Stimulated activated CD4-positive, alpha-beta T cell treated with anti-CD3 and anti-CD28 coated beads, TNF-alpha, amount 100 ng/mL, for 48 hours (primary cell): ENCODE results near the gene AOAH.
"Not testable (repeated sequence)": the region's sequence is repeated elsewhere in the genome, so short reads cannot be mapped to it uniquely, and the experiment has no call there.

Experiments
- DNase-seq, 3 donors: peaks; one replicate each; pipeline ENCODE4 v3.0.0-alpha.2; 2020; ENCODE audit warnings: low read depth in 3 of 3

AOAH gene

GRCh38 chr7:36507475-36508440 lies 216.5 kb downstream of the AOAH start:
- no peak for DNase-seq

DNA sequence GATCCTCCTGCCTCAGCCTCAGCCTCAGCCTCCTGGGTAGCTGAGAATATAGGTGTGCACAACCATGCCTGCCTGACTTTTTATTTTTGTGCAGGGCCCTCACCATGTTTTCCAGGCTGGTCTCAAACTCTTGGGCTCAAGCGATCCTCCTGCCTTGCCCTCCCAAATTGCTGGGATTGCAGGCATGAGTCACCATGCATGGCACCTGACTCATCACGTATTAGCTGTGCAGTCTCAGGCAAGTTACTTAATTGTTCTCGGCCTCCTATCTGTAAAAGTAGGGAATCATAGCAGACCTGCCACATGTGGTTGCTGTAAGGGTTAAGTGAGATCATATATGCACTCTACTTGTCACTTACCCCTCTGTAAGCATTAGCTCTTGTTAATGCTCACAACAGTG lies 217.5 kb downstream of the AOAH start:
- no peak for DNase-seq

- no peak for DNase-seq
Measured at GRCh38 chr7:36506130-36506798, 218.0 kb downstream of the AOAH start.

DNA sequence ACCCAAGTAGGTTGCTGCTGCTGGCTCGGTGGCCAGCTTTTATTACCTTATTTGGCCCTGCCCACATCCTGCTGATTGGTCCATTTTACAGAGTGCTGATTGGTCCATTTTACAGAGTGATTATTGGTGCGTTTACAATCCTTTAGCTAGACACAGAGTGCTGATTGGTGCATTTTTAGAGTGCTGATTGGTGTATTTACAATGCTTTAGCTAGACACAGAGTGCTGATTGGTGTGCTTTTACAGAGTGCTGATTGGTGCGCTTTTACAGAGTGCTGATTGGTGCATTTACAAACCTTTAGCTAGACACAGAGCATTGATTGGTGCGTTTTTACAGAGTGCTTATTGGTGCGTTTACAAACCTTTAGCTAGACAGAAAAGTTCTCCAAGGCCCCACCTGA lies 219.7 kb downstream of the AOAH start:
- not testable (repeated sequence) for DNase-seq

GRCh38 chr7:36504216-36504615 lies 220.1 kb downstream of the AOAH start:
- DNase-seq: not testable (repeated sequence)

GRCh38 chr7:36497775-36498174 lies 226.5 kb downstream of the AOAH start:
- DNase-seq: no peak

GRCh38 chr7:36497176-36497575 lies 227.1 kb downstream of the AOAH start:
- not testable (repeated sequence) for DNase-seq

DNA sequence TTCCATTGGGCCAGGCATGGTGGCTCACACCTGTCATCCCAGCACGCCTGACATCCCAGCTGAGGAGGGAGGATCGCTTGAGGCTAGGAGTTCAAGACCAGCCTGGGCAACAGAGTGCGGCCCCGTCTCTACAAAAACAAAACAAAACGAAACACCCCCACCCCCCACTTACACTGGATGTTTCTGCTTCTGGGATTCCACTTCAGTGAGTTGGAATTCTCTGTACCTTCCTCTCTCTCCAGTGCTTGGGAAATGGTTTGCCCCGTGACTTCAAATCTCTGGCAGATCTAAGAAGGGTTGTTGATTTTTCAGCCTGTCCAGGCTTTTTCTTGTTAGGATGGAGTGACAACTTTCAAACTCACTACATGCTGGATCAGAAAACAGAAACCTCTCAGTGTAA lies 227.7 kb downstream of the AOAH start:
- no peak for DNase-seq

GRCh38 chr7:36491317-36491716 lies 233.0 kb downstream of the AOAH start:
- no peak for DNase-seq

DNA sequence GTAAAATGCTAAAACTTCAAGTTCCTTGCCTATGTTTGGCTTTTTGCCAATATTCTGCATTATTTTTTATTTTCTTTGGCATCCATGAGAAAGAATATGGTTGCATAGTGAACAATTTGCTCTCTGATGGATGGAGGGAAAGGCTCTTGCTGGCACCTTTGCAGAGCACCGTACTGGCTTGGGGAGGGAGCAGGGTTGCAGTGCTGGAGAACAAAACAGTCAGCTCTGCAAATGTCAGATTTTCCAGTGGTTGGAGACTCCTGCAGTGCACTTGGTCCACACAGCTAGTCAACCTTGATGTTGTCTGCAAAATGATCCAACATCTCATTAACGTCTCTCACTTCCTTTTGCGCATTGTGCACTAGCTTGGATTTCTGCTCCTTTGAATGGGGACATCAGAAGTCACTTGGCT lies 233.9 kb downstream of the AOAH start:
- no peak for DNase-seq

DNA sequence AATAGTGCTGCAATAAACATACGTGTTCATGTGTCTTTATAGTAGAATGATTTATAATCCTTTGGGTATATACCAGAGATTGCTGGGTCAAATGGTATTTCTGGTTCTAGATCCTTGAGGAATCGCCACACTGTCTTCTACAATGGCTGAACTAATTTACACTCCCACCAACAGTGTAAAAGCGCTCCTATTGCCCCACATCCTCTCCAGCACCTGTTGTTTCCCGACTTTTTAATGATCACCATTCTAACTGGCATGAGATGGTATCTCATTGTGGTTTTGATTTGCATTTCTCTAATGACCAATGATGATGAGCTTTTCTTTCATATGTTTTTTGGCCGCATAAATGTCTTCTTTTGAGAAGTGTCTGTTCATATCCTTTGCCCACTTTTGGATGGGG lies 235.6 kb downstream of the AOAH start:
- DNase-seq: not testable (repeated sequence)

DNA sequence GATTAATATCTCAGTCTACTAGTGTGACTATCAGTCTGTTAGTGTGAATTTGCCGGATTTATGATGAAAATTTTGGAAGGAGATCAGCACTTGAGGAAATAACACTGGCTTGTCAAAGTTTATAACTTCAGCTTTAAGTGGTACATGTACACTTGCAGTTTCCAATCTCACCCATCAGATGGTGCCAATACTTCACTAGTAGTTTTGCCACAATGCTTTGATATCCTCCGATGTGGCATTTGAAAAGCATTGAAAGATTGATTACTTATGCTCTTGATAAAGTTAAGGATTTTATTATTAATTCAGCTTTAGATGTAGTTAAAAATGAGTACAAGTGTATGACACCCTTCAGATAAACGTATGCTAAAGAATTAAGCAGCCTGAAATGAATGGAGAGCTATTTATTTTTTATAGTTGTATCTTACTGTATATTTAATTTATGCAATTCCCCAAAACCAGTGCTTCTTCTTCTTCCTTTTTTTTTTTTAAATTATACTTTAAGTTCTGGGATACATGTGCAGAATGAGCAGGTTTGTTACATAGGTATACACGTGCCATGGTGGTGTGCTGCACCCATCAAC lies 236.4 kb downstream of the AOAH start:
- DNase-seq: no peak

- DNase-seq: no peak
Measured at GRCh38 chr7:36486336-36486735, 238.0 kb downstream of the AOAH start.

DNA sequence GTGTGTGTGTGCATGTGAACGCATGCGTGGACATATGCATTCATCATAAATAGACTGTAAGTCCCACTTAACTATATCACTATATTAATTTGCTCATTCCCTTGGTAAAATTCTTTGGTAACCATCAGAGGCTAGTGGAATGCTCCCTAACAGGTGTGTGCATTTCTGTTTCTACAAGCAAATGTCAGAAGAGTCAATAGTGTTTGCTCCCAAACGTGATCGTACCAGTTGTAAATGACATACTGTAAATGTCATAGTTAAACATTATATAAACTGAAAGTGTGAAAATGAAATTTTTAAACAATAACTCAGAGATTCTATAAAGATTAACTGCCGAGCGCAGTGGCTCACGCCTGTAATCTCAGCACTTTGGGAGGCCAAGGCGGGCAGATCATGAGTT lies 240.0 kb downstream of the AOAH start:
- DNase-seq: no peak

GRCh38 chr7:36483853-36484252 lies 240.4 kb downstream of the AOAH start:
- not testable (repeated sequence) for DNase-seq

DNA sequence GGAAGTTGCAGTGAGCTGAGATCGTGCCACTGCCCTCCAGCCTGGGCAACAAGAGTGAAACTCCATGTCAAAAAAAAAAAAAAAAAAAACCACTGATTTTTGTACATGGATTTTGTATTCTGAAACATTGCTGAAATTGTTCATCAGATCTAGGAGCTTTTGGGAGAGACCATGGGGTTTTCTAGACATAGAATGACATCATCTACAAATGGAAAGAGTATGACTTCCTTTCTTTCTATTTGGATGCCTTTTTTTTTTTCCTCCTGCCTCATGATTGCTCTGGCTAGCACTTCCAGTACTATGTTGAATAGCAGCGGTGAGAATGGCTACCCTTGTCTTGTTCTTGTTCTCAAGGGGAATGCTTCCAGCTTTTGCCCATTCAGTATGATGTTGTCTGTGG lies 245.5 kb downstream of the AOAH start:
- no peak for DNase-seq

GRCh38 chr7:36475381-36475780 lies 248.9 kb downstream of the AOAH start:
- peak in 2 of 3 donors; percentile 2 to 32 for DNase-seq

DNA sequence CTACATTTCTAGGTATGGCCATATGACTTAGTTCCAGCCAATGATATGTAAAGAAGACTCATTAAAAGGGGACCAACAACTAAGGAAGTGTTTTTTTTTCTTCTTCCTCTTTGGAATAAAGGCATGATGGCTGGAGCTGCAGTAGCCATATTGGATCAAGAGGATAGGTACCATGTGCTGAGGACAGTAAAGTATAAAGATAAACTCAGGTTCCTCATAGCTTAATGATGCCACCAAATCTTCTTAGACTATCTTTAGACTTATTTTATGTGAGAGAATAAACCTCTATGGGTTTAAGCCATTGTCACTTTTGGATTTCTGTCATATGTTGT lies 249.3 kb downstream of the AOAH start:
- no peak for DNase-seq

DNA sequence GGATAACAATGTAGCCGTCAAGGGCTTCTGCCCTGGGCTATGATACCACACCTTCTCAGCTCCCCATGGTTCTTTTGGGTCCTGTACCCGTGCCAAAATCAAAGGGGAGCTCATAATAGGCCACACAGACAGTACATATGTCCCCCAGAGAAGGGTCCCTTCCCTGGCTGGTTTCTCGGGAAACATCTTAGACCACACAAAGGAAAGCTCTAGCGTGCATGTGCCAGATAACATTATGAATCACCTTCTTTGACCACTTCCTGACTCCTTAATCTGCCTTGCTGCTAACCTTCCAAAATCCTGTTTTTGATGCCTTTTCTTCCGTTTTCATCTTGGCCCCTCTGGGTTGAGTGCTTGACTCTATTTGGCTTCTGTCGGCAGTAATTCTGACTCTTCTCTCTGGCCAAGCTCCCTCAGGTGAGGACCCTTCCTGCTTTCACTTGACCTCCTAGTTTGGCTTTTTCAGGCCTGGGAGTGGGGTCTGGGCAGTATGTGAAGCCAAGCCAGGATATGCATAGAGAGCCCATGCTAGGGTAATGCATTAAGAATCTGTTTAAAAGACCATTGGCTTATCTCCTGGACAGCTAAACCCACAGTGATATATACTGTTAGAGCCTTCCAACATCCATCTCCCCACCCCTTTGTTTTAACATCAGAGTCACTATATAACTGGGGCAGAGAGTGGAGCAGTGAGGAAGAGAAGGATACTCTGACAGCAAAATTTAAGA lies 249.8 kb downstream of the AOAH start:
- peak in 1 of 3 donors; percentile 8 for DNase-seq

DNA sequence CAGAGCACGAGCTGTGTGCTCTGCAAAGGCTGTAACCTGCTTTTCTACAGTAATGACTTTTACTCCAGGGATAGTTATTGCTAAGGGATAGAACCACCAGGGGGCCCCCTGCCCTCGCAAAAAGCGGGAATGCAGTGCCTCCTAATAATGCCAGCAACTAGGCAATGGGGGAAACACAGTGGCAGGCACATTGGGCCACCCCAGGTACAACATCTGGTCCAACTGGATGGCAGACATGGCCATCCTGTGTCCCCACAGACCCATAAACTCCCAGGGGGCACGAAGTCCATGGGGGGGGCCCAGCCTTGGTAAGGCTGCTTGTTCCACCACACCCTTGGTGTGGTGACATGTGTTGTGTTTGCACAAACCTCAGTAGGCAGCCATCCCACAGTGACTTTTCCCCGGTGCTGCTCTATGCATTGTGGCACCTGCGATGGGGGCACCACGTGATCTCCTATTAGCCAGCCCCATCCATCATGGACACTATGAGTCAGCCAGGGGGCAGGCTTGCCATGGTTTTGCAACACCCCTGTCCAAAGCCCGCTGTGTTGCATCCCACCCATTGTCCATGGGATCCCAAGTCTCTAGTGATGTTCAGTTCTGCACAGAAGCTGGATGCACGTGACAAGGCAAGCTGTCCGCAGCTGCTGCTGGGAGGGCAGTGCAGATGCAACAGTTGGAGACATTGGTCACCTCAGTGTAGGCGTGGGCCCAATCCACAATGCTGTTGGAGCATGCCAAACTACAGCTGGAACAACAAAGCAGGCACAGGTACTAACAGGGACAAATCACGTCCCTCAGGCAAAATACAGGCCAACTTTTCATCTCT lies 250.6 kb downstream of the AOAH start:
- DNase-seq: peak in 2 of 3 donors; percentile 16 to 25

GRCh38 chr7:36472141-36472729 lies 252.1 kb downstream of the AOAH start:
- DNase-seq: no peak
